ENCODE data around the gene SKI. TPM values are rescaled to one million over a fixed set of nuclear protein-coding genes. Genes with fewer than 3 reads are reported as not detected.

SKI gene
- total and polyA plus RNA-seq, 2 of the 8 experiments (the other 6 are each of a cell fraction or from before 2014, with no cell fraction given), result 8.3 to 87.6 TPM

GRCh38 chr1:2235300-2235998, 7.3 kb downstream of the SKI start:
- CTCF ChIA-PET (ENCODE audit: partially characterized antibody), result interaction anchor here (0.9 to 3.2 kb wide), 4 partner anchors 13 to 61 kb away, joined by 3 to 17 read pairs (median 3); partner anchors contain the start of gene FAAP20

More at GRCh38 chr1:2235300-2235998, 7.3 kb downstream of the SKI start:
- Histone ChIP-seq H4K5ac (ENCODE audit: insufficient read length, low read depth, low read length) (no peak overlapping the region), H3K79me1 (ENCODE audit: low read depth, low read length) (peaks cover 37% of the 10 kb centered on the region), H3K79me2 (ENCODE audit: control insufficient read depth in 1 of 2, insufficient read depth in 2 of 2, low read length in 2 of 2) (peaks cover 75 to 99% of the 10 kb centered on the region in 2 experiments), H4K91ac (replicated peaks; ENCODE audit: insufficient read length, low read length) (no peak overlapping the region), H3K4me3 (ENCODE audit: extremely low read depth in 1 of 4, insufficient read depth in 2 of 4, low read depth in 3 of 4, low read length in 4 of 4) (no peak overlapping the region), H3K4ac (replicated peaks; ENCODE audit: insufficient read length, low read depth, low read length) (no peak overlapping the region), H2BK15ac (ENCODE audit: low read length) (no peak overlapping the region), H3K27me3 (replicated peaks in 1 of 4; ENCODE audit: control insufficient read depth in 3 of 4, extremely low read depth in 1 of 4, insufficient read depth in 3 of 4, low read length in 3 of 4) (no peaks in the 10 kb centered on the region), H3K9ac (replicated peaks in 1 of 4; ENCODE audit: extremely low read depth in 1 of 4, low read depth in 3 of 4, low read length in 3 of 4) (no peak overlapping the region; a peak in 1 of 7 replicates), H2AFZ (ENCODE audit: low read length) (no peak overlapping the region), H2BK5ac (ENCODE audit: low read depth, low read length) (no peak overlapping the region), H3K9me3 (ENCODE audit: insufficient read depth in 2 of 2, low read depth in 1 of 2, low read length in 1 of 2) (no peaks in the 10 kb centered on the region), H3K18ac (ENCODE audit: extremely low read depth, low read length) (no peak overlapping the region), H2BK120ac (replicated peaks; ENCODE audit: low read depth, low read length) (no peak overlapping the region), H2AK5ac (ENCODE audit: low read depth, low read length) (no peak overlapping the region), H4K8ac (ENCODE audit: extremely low read depth, insufficient read depth, low read length) (no peak overlapping the region), H2BK20ac (ENCODE audit: low read length) (no peak overlapping the region), H2BK12ac (ENCODE audit: low read depth, low read length) (no peak overlapping the region), H3K27ac (ENCODE audit: low read depth, low read length) (no peak overlapping the region), H3K23ac (ENCODE audit: insufficient read length) (no peak overlapping the region), H4K20me1 (replicated peaks in 1 of 2; ENCODE audit: control insufficient read depth in 1 of 2, insufficient read depth in 2 of 2, low read length in 2 of 2) (peaks cover 65 to 76% of the 10 kb centered on the region in 2 experiments), H3K23me2 (ENCODE audit: low read depth, low read length) (peaks cover 8% of the 10 kb centered on the region; the same call in 1 of the 2 replicates), H3K14ac (ENCODE audit: insufficient read length) (no peak overlapping the region), H3K56ac (replicated peaks; ENCODE audit: insufficient read length, low read depth, low read length) (no peak overlapping the region), H3K4me1 (replicated peaks in 1 of 4; ENCODE audit: control insufficient read depth in 3 of 4, insufficient read depth in 4 of 4, low read length in 3 of 4) (peaks cover 0 to 35% (median 26%) of the 10 kb centered on the region in 4 experiments; a peak in 6 of 7 replicates), H3K36me3 (ENCODE audit: control insufficient read depth in 2 of 4, insufficient read depth in 4 of 4, low read length in 3 of 4) (no peaks in the 10 kb centered on the region), H3K4me2 (ENCODE audit: insufficient read depth in 1 of 2, low read depth in 2 of 2, low read length in 2 of 2) (no peak overlapping the region)
- POLR2A ChIA-PET (ENCODE audit: partially characterized antibody), result no interaction called here
- no peak for TF ChIP-seq TBP (IDR thresholded peaks at IDR 0.05; ENCODE audit: low read depth, low read length)
- TF ChIP-seq JUND (IDR thresholded peaks at IDR 0.05; ENCODE audit: low read length), result no peak
- no peak for TF ChIP-seq POU5F1 (IDR thresholded peaks at IDR 0.05; ENCODE audit: low read depth, low read length)
- TF ChIP-seq SIRT6 (IDR thresholded peaks at IDR 0.05; ENCODE audit: low read length), result no peak
- no peak for TF ChIP-seq SP2 (IDR thresholded peaks at IDR 0.05; ENCODE audit: low read length)
- TF ChIP-seq CBX8 (IDR thresholded peaks at IDR 0.05; ENCODE audit: borderline replicate concordance, low read depth, low read length), result no peak
- no peak for TF ChIP-seq KDM5A (IDR thresholded peaks at IDR 0.05; ENCODE audit: low read length)
- no peak for TF ChIP-seq TEAD4 (IDR thresholded peaks at IDR 0.05; ENCODE audit: low read depth, low read length)
- TF ChIP-seq PHF8 (conservative IDR thresholded peaks at IDR 0.05; ENCODE audit: low read depth, low read length), result no peak
- TF ChIP-seq TCF12 (IDR thresholded peaks at IDR 0.05; ENCODE audit: low read depth, low read length), result no peak
- TF ChIP-seq CBX5 (IDR thresholded peaks at IDR 0.05; ENCODE audit: low read depth, low read length), result no peak
- no peak for TF ChIP-seq MAX (IDR thresholded peaks at IDR 0.05)
- 88% methylated on average over 22 of the region's 22 CpGs; no CpG with 5 or more reads in 1 of the 2 experiments for WGBS, 2 experiments (ENCODE audit: extremely low coverage in 1 of 2, insufficient coverage in 1 of 2, insufficient read length in 1 of 2, insufficient replicate concordance in 2 of 2, low coverage in 1 of 2, low lambda C conversion rate in 2 of 2, missing lambda C conversion rate in 1 of 2)
- DNase-seq (ENCODE audit: low read depth in 1 of 2, low spot score in 2 of 2) (no peak), FAIRE-seq (no peak)

Measured in H1 (cell line).